ENCODE measurements around the gene MX2. TPM values are rescaled to one million over a fixed set of nuclear protein-coding genes. Genes with fewer than 3 reads are reported as not detected.
"Not testable (repeated sequence)": the region's sequence is repeated elsewhere in the genome, so short reads cannot be mapped to it uniquely, and the experiment has no call there.

The MX2 gene
- total and polyA plus RNA-seq, 2 donors (not counting 3 experiments of a cell fraction or from before 2014, with no cell fraction given) = 0.01 TPM; not detected in 1

DNA sequence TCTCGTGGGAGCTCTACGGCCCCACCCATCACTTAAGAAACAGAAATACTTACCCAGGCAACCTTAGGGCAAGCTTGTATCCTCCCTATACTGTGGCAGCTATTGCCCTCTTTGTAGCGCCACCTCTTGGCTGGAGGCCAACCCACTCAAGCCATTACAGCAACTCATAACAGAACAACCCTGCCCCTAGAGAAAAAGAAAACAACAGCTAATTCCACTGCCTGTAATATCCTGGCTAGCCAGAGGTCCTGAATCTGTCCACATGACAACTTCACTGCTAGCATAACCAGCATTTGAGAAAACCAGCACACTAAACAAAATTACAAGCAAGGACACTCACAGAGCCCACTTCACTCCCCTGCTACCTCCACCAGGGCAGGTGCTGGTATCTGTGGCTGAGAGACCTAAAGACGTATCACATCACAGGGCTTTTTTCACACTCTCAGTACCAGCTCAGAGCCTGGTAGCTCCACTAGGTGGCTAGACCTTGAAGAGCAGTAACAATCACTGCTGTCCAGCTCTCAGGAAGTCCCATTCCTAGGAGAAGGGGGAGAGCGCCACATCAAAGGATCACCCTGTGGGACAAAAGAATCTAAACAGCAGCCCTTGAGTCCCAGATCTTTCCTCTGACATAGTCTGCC is 49.7 kb downstream of the MX2 start:
- Histone ChIP-seq H3K4me3 (replicated peaks in 1 of 3; ENCODE audit: insufficient read depth in 1 of 3, low read depth in 1 of 3, low read length in 3 of 3) (no peak overlapping the region), H3K9ac (replicated peaks; ENCODE audit: extremely low read depth, insufficient read depth, low read length) (no peak overlapping the region), H3K79me2 (ENCODE audit: control insufficient read depth, insufficient read depth, low read length) (no peaks in the 10 kb centered on the region), H3K4me1 (ENCODE audit: control insufficient read depth, extremely low read depth, insufficient read depth, low read length) (no peaks in the 10 kb centered on the region), H3K27ac (ENCODE audit: insufficient read depth, low read depth, low read length) (no peak overlapping the region), H3K9me1 (replicated peaks; ENCODE audit: control insufficient read depth, extremely low read depth, insufficient read depth, low read length) (no peaks in the 10 kb centered on the region), H4K20me1 (replicated peaks; ENCODE audit: control insufficient read depth, extremely low read depth, insufficient read depth, low read length) (no peaks in the 10 kb centered on the region), H3K36me3 (ENCODE audit: control insufficient read depth in 2 of 2, extremely low read depth in 1 of 2, insufficient read depth in 2 of 2, low read length in 2 of 2) (no peaks in the 10 kb centered on the region), H3K27me3 (ENCODE audit: control insufficient read depth in 2 of 2, insufficient read depth in 2 of 2, low read length in 2 of 2) (no peaks in the 10 kb centered on the region), H3K4me2 (ENCODE audit: insufficient read depth, low read length) (no peak overlapping the region), H3K9me3 (replicated peaks; ENCODE audit: control insufficient read depth, insufficient read depth, low read length) (no peaks in the 10 kb centered on the region), H2AFZ (ENCODE audit: low read depth, low read length) (no peak overlapping the region)
- DNase-seq (ENCODE audit: low read depth, low spot score) (no peak), FAIRE-seq (no peak)
- intact Hi-C loops (cut with micrococcal nuclease) = no loop called here
- ChIA-PET POLR2A (no interaction called here), CTCF (interaction anchor here (1.1 kb wide), 1 partner anchor 128 kb away, joined by 4 read pairs; no protein-coding TSS in a partner anchor)
- dilution Hi-C loops (cut with MboI; ENCODE audit: extremely low pct_ligation_motif_present, low sequenced_read_pairs) = no loop called here
- BruUV-seq (replicated peaks) = no TSS peak
- TF ChIP-seq POLR2AphosphoS5 (IDR thresholded peaks at IDR 0.05; ENCODE audit: insufficient read depth, low read depth, low read length) (no peak), POLR2A (IDR thresholded peaks at IDR 0.05; ENCODE audit: low read depth, low read length) (no peak)
- TF ChIP-seq, protein P1, sequence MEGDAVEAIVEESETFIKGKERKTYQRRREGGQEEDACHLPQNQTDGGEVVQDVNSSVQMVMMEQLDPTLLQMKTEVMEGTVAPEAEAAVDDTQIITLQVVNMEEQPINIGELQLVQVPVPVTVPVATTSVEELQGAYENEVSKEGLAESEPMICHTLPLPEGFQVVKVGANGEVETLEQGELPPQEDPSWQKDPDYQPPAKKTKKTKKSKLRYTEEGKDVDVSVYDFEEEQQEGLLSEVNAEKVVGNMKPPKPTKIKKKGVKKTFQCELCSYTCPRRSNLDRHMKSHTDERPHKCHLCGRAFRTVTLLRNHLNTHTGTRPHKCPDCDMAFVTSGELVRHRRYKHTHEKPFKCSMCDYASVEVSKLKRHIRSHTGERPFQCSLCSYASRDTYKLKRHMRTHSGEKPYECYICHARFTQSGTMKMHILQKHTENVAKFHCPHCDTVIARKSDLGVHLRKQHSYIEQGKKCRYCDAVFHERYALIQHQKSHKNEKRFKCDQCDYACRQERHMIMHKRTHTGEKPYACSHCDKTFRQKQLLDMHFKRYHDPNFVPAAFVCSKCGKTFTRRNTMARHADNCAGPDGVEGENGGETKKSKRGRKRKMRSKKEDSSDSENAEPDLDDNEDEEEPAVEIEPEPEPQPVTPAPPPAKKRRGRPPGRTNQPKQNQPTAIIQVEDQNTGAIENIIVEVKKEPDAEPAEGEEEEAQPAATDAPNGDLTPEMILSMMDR (IDR thresholded peaks at IDR 0.05; ENCODE audit: extremely low read depth in 1 of 2, insufficient read depth in 1 of 2, low read depth in 1 of 2, low read length in 2 of 2) = peak in 1 of 2 donors; percentile 1

DNA sequence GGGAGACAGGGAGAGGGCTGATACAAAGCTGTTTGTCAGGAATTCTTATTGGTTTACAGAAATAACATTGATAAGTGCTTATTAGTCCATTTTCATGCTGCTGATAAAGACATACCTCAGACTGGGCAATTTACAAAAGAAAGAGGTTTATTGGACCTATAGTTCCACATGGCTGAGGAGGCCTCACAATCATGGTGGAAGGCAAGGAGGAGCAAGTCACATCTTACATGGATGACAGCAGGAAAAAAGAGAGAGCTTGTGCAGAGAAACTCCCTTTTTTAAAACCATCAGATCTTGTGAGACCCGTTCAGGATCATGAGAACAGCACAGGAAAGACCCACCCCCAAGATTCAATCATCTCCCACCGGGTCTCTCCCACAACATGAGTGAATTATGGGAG is 55.7 kb downstream of the MX2 start:
- CTCF ChIA-PET = interaction anchor here (1.0 to 1.2 kb wide), 2 partner anchors 47 to 134 kb away, joined by 3 to 5 read pairs; no protein-coding TSS in a partner anchor
- H3K79me2 ChIP-seq (ENCODE audit: control insufficient read depth, insufficient read depth, low read length); dilution Hi-C loops (cut with MboI; ENCODE audit: extremely low pct_ligation_motif_present, low sequenced_read_pairs); H3K9me1 ChIP-seq (replicated peaks; ENCODE audit: control insufficient read depth, extremely low read depth, insufficient read depth, low read length); DNase-seq (ENCODE audit: low read depth, low spot score); H3K27me3 ChIP-seq (ENCODE audit: control insufficient read depth in 2 of 2, insufficient read depth in 2 of 2, low read length in 2 of 2); H4K20me1 ChIP-seq (replicated peaks; ENCODE audit: control insufficient read depth, extremely low read depth, insufficient read depth, low read length); intact Hi-C loops (cut with micrococcal nuclease); H2AFZ ChIP-seq (ENCODE audit: low read depth, low read length); BruUV-seq (replicated peaks); H3K36me3 ChIP-seq (ENCODE audit: control insufficient read depth in 2 of 2, extremely low read depth in 1 of 2, insufficient read depth in 2 of 2, low read length in 2 of 2); H3K9ac ChIP-seq (replicated peaks; ENCODE audit: extremely low read depth, insufficient read depth, low read length); H3K27ac ChIP-seq (ENCODE audit: insufficient read depth, low read depth, low read length); H3K4me3 ChIP-seq (replicated peaks in 1 of 3; ENCODE audit: insufficient read depth in 1 of 3, low read depth in 1 of 3, low read length in 3 of 3); H3K4me2 ChIP-seq (ENCODE audit: insufficient read depth, low read length); FAIRE-seq; POLR2A ChIA-PET; H3K9me3 ChIP-seq (replicated peaks; ENCODE audit: control insufficient read depth, insufficient read depth, low read length); H3K4me1 ChIP-seq (ENCODE audit: control insufficient read depth, extremely low read depth, insufficient read depth, low read length): not testable (repeated sequence)

All from endothelial cell of umbilical vein (primary cell).